Measurements from ENCODE around the gene UGT3A1.

- TF ChIP-seq CTCF (IDR thresholded peaks at IDR 0.05) (no peak), POLR2A (IDR thresholded peaks at IDR 0.05) (no peak)
Measured at GRCh38 chr5:35920890-35921289, 70.3 kb downstream of the UGT3A1 start.

Measured in lower leg skin (tissue), 3 donors.